Measurements from ENCODE around the gene ACAP3. TPM values are rescaled to one million over a fixed set of nuclear protein-coding genes. Genes with fewer than 3 reads are reported as not detected.

The ACAP3 gene
- total RNA-seq, 1 donor from 2014 or later, result 105 TPM

- Histone ChIP-seq H3K9me3 (no peaks in the 10 kb centered on the region), H3K4me1 (peaks cover 8 to 33% of the 10 kb centered on the region in 2 donors), H3K27ac (peak overlapping the region; percentile 70 to 72), H3K4me3 (peak overlapping the region; percentile 70 to 89), H3K36me3 (peaks cover 13 to 28% of the 10 kb centered on the region in 2 donors), H3K27me3 (no peaks in the 10 kb centered on the region)
- no peak for DNase-seq (ENCODE audit: low spot score in 2 of 2)
- intact Hi-C loops (cut with DNase I), result loop anchor here (2.0 kb wide), 1 partner anchor 17 kb away; the partner anchor contains the start of gene PUSL1
- TF ChIP-seq CTCF (IDR thresholded peaks at IDR 0.05), result no peak
Observed at GRCh38 chr1:1325288-1326074, 17.8 kb upstream of the ACAP3 start.

- Histone ChIP-seq H3K4me3 (peak within 1 kb of the TSS; percentile 70 to 89), H3K27me3 (no peaks in the 10 kb centered on the region), H3K36me3 (peaks cover 21 to 34% of the 10 kb centered on the region in 2 donors), H3K4me1 (peaks cover 8 to 33% of the 10 kb centered on the region in 2 donors), H3K27ac (peak within 1 kb of the TSS; percentile 72 to 76), H3K9me3 (no peaks in the 10 kb centered on the region)
- DNase-seq (ENCODE audit: low spot score in 2 of 2), result peak; percentile 68 to 96
- intact Hi-C loops (cut with DNase I), result loop anchor here (1.0 to 2.0 kb wide), 3 partner anchors 16 to 75 kb away; partner anchors contain the start of genes CCNL2, DVL1 and PUSL1
- no peak for TF ChIP-seq CTCF (IDR thresholded peaks at IDR 0.05)
Observed at GRCh38 chr1:1324524-1325287, 17.0 kb upstream of the ACAP3 start, which contains the start of the genes CPTP and INTS11. TSS of gene CPTP (plus strand) at chr1:1324802. CDS start at chr1:1326911, 2,109 bp downstream. TSS of gene INTS11 (minus strand) at chr1:1324660. CDS start at chr1:1324608, 52 bp downstream.

- H3K36me3 ChIP-seq, result peaks cover 27 to 40% of the 10 kb centered on the region in 2 donors
- peak overlapping the region; percentile 72 to 76 for H3K27ac ChIP-seq
- no peaks in the 10 kb centered on the region for H3K9me3 ChIP-seq
- H3K4me3 ChIP-seq, result peak overlapping the region; percentile 70 to 89
- no peak for TF ChIP-seq CTCF (IDR thresholded peaks at IDR 0.05)
- no peaks in the 10 kb centered on the region for H3K27me3 ChIP-seq
- peaks cover 8 to 33% of the 10 kb centered on the region in 2 donors for H3K4me1 ChIP-seq
- intact Hi-C loops (cut with DNase I), result loop anchor here (1.0 to 2.0 kb wide), 3 partner anchors 15 to 75 kb away; partner anchors contain the start of genes CCNL2, DVL1 and PUSL1
- no peak for DNase-seq (ENCODE audit: low spot score in 2 of 2)
Observed at GRCh38 chr1:1324084-1324523, 16.4 kb upstream of the ACAP3 start.

- intact Hi-C loops (cut with DNase I), result no loop called here
- peaks cover 28 to 35% of the 10 kb centered on the region in 2 donors for H3K36me3 ChIP-seq
- no peak for DNase-seq (ENCODE audit: low spot score in 2 of 2)
- H3K9me3 ChIP-seq, result no peaks in the 10 kb centered on the region
- H3K4me3 ChIP-seq, result peak overlapping the region in 1 of 2 donors; percentile 5
- H3K4me1 ChIP-seq, result peaks cover 12 to 42% of the 10 kb centered on the region in 2 donors
- no peak overlapping the region for H3K27ac ChIP-seq
- H3K27me3 ChIP-seq, result no peaks in the 10 kb centered on the region
- no peak for TF ChIP-seq CTCF (IDR thresholded peaks at IDR 0.05)
Observed at GRCh38 chr1:1322952-1323351, 15.2 kb upstream of the ACAP3 start.

- H3K27ac ChIP-seq, result no peak overlapping the region
Observed at GRCh38 chr1:1322418-1322817, 14.7 kb upstream of the ACAP3 start.

More at GRCh38 chr1:1322418-1322817, 14.7 kb upstream of the ACAP3 start:
- H3K9me3 ChIP-seq, result no peaks in the 10 kb centered on the region
- H3K27me3 ChIP-seq, result no peaks in the 10 kb centered on the region
- no peak overlapping the region for H3K4me3 ChIP-seq
- peaks cover 23 to 29% of the 10 kb centered on the region in 2 donors for H3K36me3 ChIP-seq
- no peak for DNase-seq (ENCODE audit: low spot score in 2 of 2)
- intact Hi-C loops (cut with DNase I), result no loop called here
- no peak for TF ChIP-seq CTCF (IDR thresholded peaks at IDR 0.05)
- peaks cover 12 to 45% of the 10 kb centered on the region in 2 donors for H3K4me1 ChIP-seq

Measured in ascending aorta (tissue), 2 donors.